GM18505 (cell line): ENCODE data around the gene PRR5L.

Source experiments
- ATAC-seq: cut with Tn5 transposase; IDR thresholded peaks from one replicate; pipeline ENCODE4 v1.9.1; 2021; ENCODE audit not compliant: unreplicated experiment
- POLR2A ChIP-seq: IDR thresholded peaks from 4 replicates; pipeline ENCODE4 v1.6.1; 2011; ENCODE audit warnings: borderline replicate concordance; ENCODE audit not compliant: insufficient read depth, insufficient read length; ENCODE audit errors: extremely low read depth

PRR5L gene

DNA sequence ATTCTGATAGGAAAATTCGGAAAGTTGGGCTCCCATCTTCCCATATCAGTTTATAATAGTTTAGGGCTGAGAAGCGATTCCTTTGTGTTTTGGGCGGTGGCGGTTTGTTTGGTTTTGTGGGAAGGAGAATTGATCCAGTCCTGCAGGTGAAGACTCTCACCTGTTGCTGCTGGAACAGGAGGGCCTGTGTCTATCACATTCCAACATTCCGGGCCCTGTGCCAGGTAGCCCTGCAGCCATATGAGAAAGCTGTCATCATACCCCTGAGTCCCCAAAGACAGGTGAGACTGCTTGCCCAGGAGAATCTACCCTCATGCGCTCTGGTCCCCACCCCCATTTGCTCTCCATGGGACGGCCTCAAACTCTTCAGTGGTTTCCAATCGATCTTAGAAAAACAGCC lies 151.9 kb downstream of the PRR5L start:
- no peak for ATAC-seq

DNA sequence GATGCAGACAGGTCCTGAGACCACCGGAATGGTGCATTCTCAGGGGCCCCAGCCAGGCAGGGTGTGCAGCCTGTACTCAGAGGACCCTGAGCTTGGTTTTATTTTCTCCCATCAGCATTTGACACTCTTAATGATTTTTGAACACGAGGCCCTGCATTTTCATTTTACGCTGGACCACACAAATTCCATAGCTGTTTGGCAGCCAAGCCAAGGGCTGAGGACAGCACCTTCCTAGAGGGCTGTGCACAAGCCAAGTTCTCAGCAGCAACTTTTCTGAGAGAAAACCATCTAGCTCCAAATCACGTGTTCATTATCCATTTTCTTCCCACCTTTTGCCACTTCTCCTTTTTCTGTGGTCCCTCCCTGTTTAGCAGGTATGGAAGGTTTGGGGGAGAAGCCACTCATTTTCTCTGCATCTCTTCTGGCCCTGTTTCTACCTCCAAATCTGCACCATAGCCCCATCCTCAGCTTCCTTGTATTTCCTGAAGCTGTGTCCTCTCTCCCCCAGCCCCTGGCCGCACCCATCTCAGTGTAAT lies 153.5 kb downstream of the PRR5L start:
- TF ChIP-seq POLR2A = no peak
- ATAC-seq = peak; percentile 11

More for the DNA sequence above, 151.9 kb downstream of the PRR5L start:
- TF ChIP-seq POLR2A = no peak

DNA sequence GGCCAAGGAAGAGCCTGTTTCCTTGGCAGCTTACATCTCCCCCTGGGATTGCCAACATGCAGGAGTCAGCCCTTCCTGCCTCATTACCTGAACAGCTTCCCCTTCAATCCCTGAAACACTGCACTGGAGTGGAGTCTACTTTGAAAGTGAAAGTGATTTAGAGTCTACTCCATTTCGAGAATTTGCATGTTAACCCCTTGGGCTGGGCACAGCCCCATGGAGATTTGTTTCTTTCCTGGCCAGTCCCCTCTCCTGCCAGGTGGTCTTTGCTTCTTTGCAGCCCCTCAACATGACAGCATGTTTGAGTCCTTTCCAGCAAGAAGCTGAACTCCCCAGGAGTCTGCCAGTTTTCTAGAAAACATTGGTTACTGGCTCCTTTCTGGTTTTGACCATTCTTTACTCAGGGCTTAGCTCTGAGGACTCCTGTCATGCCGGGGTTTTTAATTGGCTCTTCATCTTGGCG lies 154.1 kb downstream of the PRR5L start:
- peak; percentile 73 for ATAC-seq
- TF ChIP-seq POLR2A = no peak

DNA sequence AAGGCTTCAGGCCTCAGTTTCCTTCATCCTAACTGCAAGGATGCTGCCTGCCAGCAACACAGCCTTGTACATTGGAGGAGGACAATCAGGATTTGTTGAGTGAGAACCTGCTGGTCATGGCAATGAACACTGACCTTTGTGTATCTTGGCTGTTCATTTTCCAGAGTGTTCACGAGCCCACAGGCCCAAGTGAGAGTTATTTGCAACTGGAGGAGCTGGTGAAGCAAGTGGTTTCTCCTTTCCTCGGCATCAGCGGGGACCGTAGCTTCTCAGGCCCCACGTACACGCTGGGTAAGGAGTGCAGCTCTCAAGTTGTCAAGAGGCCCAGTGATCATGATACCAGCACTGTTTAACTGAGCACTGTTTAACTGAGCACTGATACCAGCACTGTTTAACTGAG lies 155.0 kb downstream of the PRR5L start:
- TF ChIP-seq POLR2A = no peak
- ATAC-seq = no peak

DNA sequence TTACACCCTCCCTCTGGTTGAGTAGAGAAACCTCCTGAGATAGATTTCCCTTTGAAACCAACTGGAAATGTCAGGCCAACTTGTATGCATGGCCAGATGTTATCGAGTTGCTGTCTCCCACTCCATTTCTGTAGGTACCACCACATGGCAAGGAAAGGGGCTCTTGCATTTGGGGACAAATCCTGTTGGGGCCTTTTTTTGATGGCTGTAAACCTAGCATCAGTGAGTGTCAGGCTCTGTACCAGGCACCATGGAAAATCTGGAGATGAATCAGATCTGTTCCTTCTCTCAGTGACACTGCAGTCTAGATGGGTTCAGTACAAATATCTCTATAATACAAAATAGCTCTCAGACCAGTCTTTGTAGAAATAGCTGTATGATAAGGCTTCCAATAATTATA lies 155.6 kb downstream of the PRR5L start:
- no peak for TF ChIP-seq POLR2A
- no peak for ATAC-seq

DNA sequence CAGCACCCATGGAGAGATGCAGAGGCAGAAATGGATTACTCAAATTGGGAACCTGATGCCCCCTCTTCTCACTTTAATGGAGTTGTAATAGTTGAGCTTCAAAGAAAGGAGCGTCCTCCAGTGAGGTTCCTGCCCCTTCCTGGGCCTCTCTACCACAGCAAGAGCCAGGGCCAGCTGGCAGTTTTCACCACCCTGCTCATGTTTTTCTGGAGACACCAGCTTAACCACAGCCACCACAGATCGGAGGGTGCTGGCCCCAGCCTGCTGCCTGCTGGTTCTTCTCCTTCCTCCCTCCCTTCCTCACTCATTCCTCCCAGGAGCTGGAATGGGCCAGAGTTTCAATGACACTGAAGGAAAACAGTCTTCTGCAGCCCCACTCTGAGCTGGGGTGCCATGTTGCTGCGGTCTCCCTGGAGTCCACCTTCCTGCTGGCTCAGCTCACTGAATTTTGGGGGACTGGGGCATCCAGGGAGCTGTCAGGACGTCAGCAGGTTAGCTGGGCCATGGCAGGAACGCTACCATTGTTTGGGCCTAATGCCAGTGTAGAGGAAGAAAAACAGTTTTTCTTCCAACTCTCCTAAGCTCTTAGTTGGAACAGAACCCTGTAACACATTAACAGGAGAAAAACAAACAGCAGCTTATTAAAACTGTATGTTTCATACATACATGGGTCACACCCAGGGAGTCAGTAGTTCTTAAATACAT lies 156.3 kb downstream of the PRR5L start:
- no peak for TF ChIP-seq POLR2A
- ATAC-seq = no peak

DNA sequence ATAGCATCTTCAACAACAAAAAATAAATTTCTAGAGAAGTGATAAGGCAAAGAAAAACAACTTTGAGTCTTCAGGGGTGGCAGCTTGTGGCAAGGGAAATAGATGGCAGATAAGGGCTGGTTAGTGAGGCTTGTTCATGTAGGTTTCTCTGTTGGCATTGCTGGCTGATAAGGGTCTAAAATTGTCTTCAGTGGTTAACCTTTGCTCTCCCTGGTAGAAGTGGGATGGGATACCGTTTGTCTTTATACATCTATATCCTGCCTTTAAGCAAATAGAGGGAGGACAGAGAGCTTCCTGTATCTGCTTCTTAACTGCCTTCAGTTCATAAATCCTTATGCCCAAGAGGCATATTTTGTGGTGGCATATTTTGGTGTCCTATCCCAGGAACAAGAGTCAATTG lies 156.9 kb downstream of the PRR5L start:
- no peak for ATAC-seq
- TF ChIP-seq POLR2A = no peak

DNA sequence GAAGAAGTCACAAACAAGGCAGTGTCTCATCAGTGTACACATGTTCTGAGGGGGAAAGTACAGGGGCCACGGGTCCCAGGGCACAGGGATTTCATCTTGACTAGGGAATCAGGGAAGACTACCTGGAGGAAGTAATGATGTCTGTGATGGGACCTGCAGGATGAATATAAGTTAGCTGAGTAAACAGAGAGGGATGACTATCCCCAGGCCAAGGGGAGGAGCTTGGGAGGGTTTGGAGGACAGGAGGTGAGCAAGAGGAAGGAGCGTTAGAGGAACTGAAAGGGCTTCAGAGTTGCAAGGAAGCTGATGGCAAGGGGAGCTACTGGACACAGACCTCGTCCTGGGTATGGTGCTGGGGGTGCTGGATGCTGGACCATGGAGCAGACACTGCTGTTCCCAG lies 157.6 kb downstream of the PRR5L start:
- ATAC-seq = no peak
- no peak for TF ChIP-seq POLR2A

DNA sequence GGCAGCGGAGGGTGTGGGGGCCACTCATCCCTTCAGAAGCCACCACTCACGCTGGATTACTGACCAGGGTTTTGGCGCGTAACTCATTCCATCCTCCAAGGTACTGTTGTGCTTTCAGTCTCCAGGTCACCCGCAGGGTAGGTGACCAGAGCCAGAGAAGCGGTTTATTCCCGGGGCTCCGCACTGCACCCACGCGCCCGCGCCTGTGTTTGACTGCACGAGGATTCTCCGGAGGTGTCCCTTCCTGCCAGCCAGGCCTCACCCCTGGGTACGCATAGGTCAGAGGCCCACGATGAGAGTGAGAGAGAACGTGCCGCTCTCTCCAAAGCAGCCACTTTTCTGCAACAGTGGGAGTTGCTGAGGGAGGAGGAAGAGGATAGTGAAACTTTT lies 158.5 kb downstream of the PRR5L start:
- no peak for ATAC-seq
- no peak for TF ChIP-seq POLR2A

DNA sequence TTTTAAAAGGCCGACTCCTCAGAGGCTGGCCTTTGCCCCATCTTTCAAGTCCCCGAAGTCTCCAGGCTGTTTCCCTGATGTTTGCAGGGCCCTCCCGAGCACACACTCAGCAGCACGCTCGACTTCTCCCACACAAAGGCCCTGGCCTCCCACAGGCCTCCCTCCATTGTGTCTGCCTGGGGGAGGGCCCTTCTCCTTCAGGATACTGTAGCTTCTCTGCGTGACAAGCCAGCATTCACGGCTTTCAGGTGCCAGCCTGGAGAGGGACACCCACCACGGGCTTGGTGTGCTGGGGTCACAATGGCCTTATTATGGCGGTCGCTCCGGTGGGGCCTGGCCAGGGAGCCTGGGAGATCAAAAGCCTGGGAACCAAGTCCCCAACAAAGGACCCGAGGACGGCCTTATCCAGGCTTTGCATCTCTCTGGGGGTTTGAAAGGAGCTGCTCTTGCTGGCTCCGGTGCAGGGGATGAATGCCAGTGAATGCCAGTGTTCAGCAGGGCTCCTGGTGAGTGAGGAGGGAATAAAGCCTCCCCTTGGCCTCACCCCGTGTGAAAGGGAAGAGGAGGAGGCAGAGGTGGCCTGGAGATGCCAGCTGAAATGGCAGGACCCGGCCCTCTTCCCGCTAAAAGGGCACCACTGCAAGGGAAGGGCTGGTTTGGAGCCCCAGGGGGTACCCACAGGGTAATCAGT lies 159.0 kb downstream of the PRR5L start:
- no peak for ATAC-seq
- TF ChIP-seq POLR2A = no peak

DNA sequence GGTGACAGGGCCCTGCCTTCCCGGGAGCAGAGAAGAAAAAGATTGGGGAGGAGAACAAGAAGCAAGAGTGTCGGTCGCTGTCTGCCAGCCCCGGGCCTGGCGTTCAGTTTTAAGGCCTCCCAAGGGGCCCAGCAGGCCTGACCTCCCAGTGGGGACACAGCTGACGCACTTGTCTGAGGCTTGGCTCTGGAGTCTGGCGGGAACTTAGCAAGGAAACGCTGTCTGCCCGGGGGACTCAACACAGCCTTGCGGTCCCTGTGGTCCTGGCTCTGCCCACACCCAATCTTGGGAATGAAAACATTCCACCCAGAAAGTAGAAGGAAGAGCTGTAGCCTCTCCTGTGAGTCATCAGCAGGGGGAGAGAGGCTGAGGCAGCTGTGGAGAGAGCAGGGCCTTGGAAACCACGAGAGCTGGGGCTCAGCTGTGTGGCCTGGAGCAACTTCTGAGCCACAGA lies 159.6 kb downstream of the PRR5L start:
- no peak for TF ChIP-seq POLR2A
- no peak for ATAC-seq

DNA sequence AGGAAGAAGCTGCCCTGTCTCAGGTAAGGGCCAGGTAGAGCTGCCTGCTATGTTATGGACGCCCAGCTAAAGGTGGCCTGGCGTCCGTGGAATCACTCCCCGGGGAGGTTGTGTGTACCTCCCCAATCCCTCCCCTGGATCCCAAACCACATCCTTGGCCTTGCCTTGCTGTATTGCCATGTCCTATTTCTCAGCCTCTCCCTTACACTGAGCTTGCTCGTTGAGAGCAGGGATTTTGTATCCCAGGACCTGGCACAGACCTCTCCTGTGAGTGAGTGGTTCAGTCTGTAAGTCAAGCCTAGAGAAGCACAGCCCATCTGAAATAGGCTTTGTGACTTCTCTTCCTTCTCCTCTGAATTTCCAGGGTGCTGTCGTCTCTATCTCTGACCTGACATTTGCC lies 160.1 kb downstream of the PRR5L start:
- no peak for TF ChIP-seq POLR2A
- ATAC-seq = no peak

DNA sequence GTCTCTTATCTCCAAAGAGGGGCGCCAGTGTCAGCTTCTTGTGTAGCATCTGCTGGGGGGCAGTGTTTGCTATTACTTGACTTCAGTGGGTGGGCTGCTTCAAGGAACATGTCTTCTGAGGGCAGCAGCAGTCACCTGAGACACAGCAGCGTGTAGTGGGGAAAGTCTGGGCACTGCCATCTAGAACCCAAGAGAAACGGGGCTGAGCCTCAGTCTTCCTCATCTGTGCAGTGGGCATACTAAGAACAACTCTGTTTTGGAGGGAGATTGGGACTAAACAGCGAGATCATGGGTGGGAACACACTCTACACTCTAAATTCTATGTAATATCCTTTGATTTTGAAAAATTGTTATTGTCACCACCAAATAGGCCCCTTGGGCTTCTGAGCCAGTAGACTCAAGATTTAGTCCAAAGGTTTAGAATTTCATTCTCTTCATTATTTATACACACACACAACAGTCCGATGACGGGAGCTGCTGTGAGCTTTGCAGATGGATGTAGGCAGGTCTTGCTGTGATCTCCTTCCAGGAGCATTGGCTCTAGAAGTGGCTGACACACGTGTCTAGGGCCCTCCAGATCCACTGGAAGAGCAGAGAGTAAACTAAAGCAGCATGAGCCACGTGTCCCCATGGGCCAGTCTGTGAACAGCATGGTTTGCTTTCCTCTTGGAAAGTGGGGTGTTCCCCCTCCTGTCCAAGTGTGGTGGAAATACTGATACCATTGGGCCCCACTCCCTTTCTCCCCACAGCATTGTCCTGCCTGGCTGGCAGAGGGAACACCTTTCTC lies 162.2 kb downstream of the PRR5L start:
- ATAC-seq = no peak
- TF ChIP-seq POLR2A = no peak
